ENCODE measurements around the gene RIMBP2. TPM values are rescaled to one million over a fixed set of nuclear protein-coding genes. Genes with fewer than 3 reads are reported as not detected.

Gene RIMBP2
- total RNA-seq, 4 donors from 2014 or later, result 0.83 to 1.8 (median 1.4) TPM

DNA sequence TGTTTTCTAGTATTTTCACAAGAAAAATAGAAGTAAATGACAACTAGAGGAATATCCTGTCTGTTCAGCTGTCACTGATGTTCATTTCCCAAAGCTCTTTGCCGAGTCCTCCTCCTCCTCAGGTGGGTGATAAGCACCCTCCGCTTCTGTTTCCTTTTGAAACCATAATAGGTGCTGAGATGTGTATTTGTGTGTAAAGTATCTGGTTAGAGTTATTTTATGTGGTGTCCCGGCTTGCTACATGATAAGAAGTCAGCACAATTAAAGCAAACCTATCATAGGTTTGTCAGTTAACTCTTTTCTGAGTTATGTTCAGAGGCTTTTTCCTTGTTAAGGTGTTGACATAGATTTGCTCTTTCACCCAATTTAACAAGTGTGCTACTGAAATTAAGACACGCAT is 296.0 kb downstream of the RIMBP2 start:
- no peaks in the 10 kb centered on the region for H3K9me3 ChIP-seq
- WGBS, result 93% methylated on average over 4 of the region's 4 CpGs
- no peaks in the 10 kb centered on the region for H3K4me1 ChIP-seq
- H3K27me3 ChIP-seq, result no peaks in the 10 kb centered on the region
- DNase-seq (ENCODE audit: extremely low spot score), result no peak
- TF ChIP-seq POLR2AphosphoS5 (IDR thresholded peaks at IDR 0.05), result no peak
- TF ChIP-seq POLR2A (IDR thresholded peaks at IDR 0.05; ENCODE audit: low read depth), result no peak
- no peak overlapping the region for H3K27ac ChIP-seq (replicated peaks in 1 of 4)
- intact Hi-C loops (cut with DNase I), result no loop called here
- no peak overlapping the region for H3K4me3 ChIP-seq
- no peaks in the 10 kb centered on the region for H3K36me3 ChIP-seq

DNA sequence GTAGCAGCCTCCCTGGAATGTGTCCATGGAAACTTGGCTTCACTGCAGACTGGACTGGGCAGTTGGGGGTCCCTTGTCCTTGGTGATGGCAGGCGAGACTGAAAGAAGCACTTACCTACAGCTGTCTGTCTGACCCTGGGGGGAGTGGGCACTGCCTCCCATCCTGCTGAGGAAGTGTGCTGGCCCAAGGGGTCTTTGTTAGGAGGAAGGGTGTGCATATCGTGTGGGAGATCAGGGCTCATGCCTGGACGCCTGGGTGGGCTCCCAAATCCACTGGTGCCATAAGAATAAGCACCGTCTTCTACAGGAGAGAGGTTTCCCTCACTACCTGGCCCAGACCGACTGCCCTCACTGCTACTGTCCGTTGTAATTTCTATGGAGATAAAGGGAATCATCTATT is 297.0 kb downstream of the RIMBP2 start:
- no peaks in the 10 kb centered on the region for H3K9me3 ChIP-seq
- H3K4me3 ChIP-seq, result no peak overlapping the region
- no peaks in the 10 kb centered on the region for H3K4me1 ChIP-seq
- H3K27me3 ChIP-seq, result peaks cover 0 to 5% (median 0%) of the 10 kb centered on the region in 4 donors
- WGBS, result 69% methylated on average over 6 of the region's 6 CpGs
- TF ChIP-seq EP300 (IDR thresholded peaks at IDR 0.05), result no peak
- no peak for DNase-seq (ENCODE audit: extremely low spot score)
- H3K27ac ChIP-seq (replicated peaks in 1 of 4), result no peak overlapping the region
- intact Hi-C loops (cut with DNase I), result no loop called here
- no peaks in the 10 kb centered on the region for H3K36me3 ChIP-seq

DNA sequence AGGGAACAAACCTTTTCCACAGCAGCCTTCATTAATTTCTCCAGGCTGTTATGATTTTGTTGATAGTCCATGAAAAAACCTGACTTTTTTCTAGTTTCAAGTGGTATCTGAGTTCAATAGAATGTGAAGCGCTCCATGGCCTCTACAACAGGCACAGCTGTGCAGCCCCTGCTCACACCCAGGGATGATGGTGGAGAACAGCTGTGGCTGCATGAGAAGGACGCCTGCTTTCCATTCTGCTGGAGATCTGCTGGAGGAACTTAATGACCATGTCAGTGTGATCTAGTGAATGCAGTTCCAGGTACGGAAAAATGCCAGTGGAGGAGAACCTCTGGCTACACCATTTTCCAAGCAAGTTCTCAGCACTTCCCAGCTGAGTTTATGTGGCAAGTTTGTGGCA is 297.8 kb downstream of the RIMBP2 start:
- 57% methylated on average over 3 of the region's 3 CpGs for WGBS
- H3K9me3 ChIP-seq, result no peaks in the 10 kb centered on the region
- no peak for TF ChIP-seq POLR2A (IDR thresholded peaks at IDR 0.05; ENCODE audit: low read depth)
- TF ChIP-seq, protein P1, sequence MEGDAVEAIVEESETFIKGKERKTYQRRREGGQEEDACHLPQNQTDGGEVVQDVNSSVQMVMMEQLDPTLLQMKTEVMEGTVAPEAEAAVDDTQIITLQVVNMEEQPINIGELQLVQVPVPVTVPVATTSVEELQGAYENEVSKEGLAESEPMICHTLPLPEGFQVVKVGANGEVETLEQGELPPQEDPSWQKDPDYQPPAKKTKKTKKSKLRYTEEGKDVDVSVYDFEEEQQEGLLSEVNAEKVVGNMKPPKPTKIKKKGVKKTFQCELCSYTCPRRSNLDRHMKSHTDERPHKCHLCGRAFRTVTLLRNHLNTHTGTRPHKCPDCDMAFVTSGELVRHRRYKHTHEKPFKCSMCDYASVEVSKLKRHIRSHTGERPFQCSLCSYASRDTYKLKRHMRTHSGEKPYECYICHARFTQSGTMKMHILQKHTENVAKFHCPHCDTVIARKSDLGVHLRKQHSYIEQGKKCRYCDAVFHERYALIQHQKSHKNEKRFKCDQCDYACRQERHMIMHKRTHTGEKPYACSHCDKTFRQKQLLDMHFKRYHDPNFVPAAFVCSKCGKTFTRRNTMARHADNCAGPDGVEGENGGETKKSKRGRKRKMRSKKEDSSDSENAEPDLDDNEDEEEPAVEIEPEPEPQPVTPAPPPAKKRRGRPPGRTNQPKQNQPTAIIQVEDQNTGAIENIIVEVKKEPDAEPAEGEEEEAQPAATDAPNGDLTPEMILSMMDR (IDR thresholded peaks at IDR 0.05), result no peak
- TF ChIP-seq EP300 (IDR thresholded peaks at IDR 0.05), result no peak
- TF ChIP-seq POLR2AphosphoS5 (IDR thresholded peaks at IDR 0.05), result no peak

DNA sequence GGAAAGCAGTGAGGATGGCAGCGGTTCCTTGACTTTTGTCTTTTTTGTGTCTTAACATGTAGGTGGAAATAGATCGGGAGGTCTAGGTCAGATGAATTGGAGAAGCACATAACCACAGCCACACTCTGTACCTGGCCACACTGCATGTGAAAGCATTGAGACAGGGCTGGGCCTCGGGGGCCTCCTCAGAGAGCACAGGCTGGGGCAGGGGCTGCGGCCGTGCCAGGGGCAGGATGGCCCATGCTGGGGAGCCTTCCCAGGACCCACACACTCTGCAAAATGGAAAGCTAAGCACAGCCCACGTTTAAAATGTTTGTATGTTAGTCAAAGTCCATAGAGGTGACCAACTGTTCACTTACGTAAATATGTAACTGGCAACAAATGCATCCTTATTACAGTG is 301.7 kb downstream of the RIMBP2 start:
- intact Hi-C loops (cut with DNase I), result no loop called here
- Histone ChIP-seq H3K27ac (replicated peaks in 1 of 4) (no peak overlapping the region), H3K27me3 (peaks cover 0 to 9% (median 0%) of the 10 kb centered on the region in 4 donors), H3K36me3 (no peaks in the 10 kb centered on the region), H3K9me3 (no peaks in the 10 kb centered on the region), H3K4me3 (no peak overlapping the region), H3K4me1 (no peaks in the 10 kb centered on the region)
- WGBS, result 86% methylated on average over 5 of the region's 7 CpGs
- TF ChIP-seq EP300 (IDR thresholded peaks at IDR 0.05) (no peak), POLR2AphosphoS5 (IDR thresholded peaks at IDR 0.05) (no peak), POLR2A (IDR thresholded peaks at IDR 0.05; ENCODE audit: low read depth) (no peak)
- TF ChIP-seq, protein P1 (IDR thresholded peaks at IDR 0.05), result no peak
- DNase-seq (ENCODE audit: extremely low spot score), result no peak

More for the DNA sequence above, 297.8 kb downstream of the RIMBP2 start:
- no peak for DNase-seq (ENCODE audit: extremely low spot score)
- H3K27me3 ChIP-seq, result peaks cover 0 to 9% (median 0%) of the 10 kb centered on the region in 4 donors
- no peaks in the 10 kb centered on the region for H3K4me1 ChIP-seq
- no peaks in the 10 kb centered on the region for H3K36me3 ChIP-seq
- H3K4me3 ChIP-seq, result no peak overlapping the region
- no peak overlapping the region for H3K27ac ChIP-seq (replicated peaks in 1 of 4)
- intact Hi-C loops (cut with DNase I), result no loop called here

DNA sequence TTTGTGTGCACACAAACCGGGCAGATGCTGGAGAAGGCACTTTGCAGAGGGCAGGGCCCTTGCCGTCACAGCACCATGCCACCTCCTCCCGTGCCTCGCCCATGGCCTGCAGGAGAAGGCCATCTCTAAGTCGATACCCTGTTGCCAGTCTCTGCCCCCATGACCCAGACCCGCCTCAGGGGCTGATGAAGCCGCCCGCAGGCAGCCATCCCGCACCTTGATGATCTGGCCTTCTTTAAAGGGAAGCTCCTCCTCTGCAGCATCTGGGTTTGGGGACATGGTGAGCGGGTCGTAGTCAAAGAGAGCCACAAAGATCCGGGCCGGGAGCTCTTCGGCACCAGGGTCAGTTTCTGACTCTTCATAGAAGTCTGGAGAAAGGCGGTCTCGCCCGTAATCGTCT is 302.2 kb downstream of the RIMBP2 start:
- Histone ChIP-seq H3K27ac (replicated peaks in 1 of 4) (no peak overlapping the region), H3K27me3 (peaks cover 0 to 9% (median 0%) of the 10 kb centered on the region in 4 donors), H3K4me1 (no peaks in the 10 kb centered on the region), H3K36me3 (no peaks in the 10 kb centered on the region), H3K4me3 (no peak overlapping the region), H3K9me3 (no peaks in the 10 kb centered on the region)
- TF ChIP-seq, protein P1 (IDR thresholded peaks at IDR 0.05), result no peak
- TF ChIP-seq EP300 (IDR thresholded peaks at IDR 0.05) (no peak), POLR2AphosphoS5 (IDR thresholded peaks at IDR 0.05) (no peak), POLR2A (IDR thresholded peaks at IDR 0.05; ENCODE audit: low read depth) (no peak)
- intact Hi-C loops (cut with DNase I), result no loop called here
- DNase-seq (ENCODE audit: extremely low spot score), result no peak
- 91% methylated on average over 10 of the region's 18 CpGs for whole genome bisulfite sequencing

DNA sequence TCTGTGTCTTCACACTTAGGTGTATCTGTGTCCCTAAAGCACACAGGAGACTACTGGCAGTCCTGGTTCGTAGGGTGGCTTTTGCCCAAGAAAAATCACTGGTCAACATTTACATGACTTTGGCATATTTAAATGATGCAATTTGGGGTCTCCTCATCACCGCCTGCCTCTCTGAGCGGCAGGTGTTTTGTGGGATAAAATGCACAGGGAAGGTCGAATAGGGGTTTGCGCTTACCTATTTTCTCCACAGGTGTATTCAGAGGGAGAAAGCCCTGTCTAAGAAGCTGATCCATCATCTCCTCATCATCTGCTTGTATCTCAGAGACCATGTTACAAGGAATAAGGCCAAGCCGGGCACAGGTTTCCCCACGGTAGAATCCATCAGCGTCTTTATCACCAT is 303.7 kb downstream of the RIMBP2 start:
- Histone ChIP-seq H3K27ac (replicated peaks in 1 of 4) (no peak overlapping the region), H3K4me1 (no peaks in the 10 kb centered on the region), H3K4me3 (no peak overlapping the region), H3K9me3 (no peaks in the 10 kb centered on the region), H3K27me3 (peaks cover 0 to 9% (median 0%) of the 10 kb centered on the region in 4 donors), H3K36me3 (no peaks in the 10 kb centered on the region)
- WGBS, result 85% methylated on average over 8 of the region's 8 CpGs
- intact Hi-C loops (cut with DNase I), result no loop called here
- TF ChIP-seq EP300 (IDR thresholded peaks at IDR 0.05) (no peak), POLR2A (IDR thresholded peaks at IDR 0.05; ENCODE audit: low read depth) (no peak), POLR2AphosphoS5 (IDR thresholded peaks at IDR 0.05) (no peak)
- TF ChIP-seq, protein P1 (IDR thresholded peaks at IDR 0.05), result no peak
- DNase-seq (ENCODE audit: extremely low spot score), result peak; percentile 75
